ENCODE data around the gene GRIK4. TPM values are rescaled to one million over a fixed set of nuclear protein-coding genes. Genes with fewer than 3 reads are reported as not detected.

GRIK4 gene
- total and polyA plus RNA-seq, 11 donors = 0.04 to 0.45 (median 0.12) TPM; not detected in 6

DNA sequence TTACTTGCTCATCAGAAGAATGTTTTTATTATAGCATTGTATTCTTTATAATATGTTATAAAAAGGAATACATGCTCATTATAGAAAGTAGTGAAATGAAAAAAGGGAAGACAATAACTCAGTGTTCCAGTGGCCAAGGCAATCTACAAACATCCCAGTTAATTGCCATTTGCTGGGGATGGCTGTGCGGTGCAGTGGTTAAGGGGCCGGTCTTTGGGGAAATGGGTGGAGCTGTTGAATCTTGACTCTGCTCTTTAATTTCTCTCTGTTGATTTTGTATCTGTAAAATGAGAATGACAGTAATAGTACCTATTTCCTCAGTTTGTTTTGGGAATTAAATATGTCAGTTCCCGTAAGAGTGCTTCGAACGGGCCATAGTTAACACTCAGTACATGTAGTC, 299.7 kb downstream of the GRIK4 start:
- Histone ChIP-seq H3K4me1 (no peaks in the 10 kb centered on the region), H3K4me3 (no peak overlapping the region), H3K9me3 (no peaks in the 10 kb centered on the region), H3K27ac (no peak overlapping the region), H3K27me3 (peaks cover 0 to 14% (median 0%) of the 10 kb centered on the region in 9 donors), H3K36me3 (no peaks in the 10 kb centered on the region)
- intact Hi-C loops (cut with DNase I) = no loop called here
- no peak for TF ChIP-seq POLR2A (IDR thresholded peaks at IDR 0.05)
- no peak for TF ChIP-seq CTCF (IDR thresholded peaks at IDR 0.05)
- DNase-seq (no peak), ATAC-seq (no peak)
- 92 to 97% (median 95%) methylated on average over 5 of the region's 5 CpGs for WGBS, 4 donors

DNA sequence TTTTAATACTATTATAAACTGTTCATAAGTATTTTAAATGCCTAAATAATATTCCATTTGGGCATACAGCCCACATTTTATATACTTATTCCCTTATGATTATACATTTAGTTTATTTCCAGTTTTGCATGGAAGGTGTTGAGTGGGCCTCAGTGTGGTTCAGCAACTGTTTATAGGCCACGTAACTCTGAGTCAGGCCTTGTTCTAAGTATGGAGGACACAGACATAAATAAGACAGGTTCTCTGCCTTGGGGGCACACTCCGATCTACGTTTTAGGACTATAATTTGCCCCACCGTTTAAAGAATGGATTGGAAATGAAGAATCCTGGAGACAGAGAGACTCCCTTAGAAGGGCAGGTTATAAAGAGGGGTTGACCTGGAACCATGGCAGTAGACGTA, 300.2 kb downstream of the GRIK4 start:
- H3K27ac ChIP-seq = no peak overlapping the region
- DNase-seq = no peak
- no peaks in the 10 kb centered on the region for H3K36me3 ChIP-seq
- no peaks in the 10 kb centered on the region for H3K4me1 ChIP-seq
- H3K9me3 ChIP-seq = no peaks in the 10 kb centered on the region
- H3K27me3 ChIP-seq = peaks cover 0 to 13% (median 0%) of the 10 kb centered on the region in 9 donors
- no peak for ATAC-seq
- intact Hi-C loops (cut with DNase I) = no loop called here
- H3K4me3 ChIP-seq = no peak overlapping the region
- WGBS, 4 donors = 88 to 91% (median 90%) methylated on average over 5 of the region's 5 CpGs
- no peak for TF ChIP-seq CTCF (IDR thresholded peaks at IDR 0.05)
- TF ChIP-seq POLR2A (IDR thresholded peaks at IDR 0.05) = no peak

GRCh38 chr11:120814531-120815318, 303.2 kb downstream of the GRIK4 start:
- intact Hi-C loops (cut with DNase I) = no loop called here
- Histone ChIP-seq H3K27ac (no peak overlapping the region), H3K27me3 (peaks cover 0 to 9% (median 0%) of the 10 kb centered on the region in 9 donors), H3K4me3 (no peak overlapping the region), H3K9me3 (no peaks in the 10 kb centered on the region), H3K36me3 (no peaks in the 10 kb centered on the region), H3K4me1 (peaks cover 0 to 7% (median 0%) of the 10 kb centered on the region in 12 donors)
- ATAC-seq (no peak), DNase-seq (no peak)
- TF ChIP-seq CTCF (IDR thresholded peaks at IDR 0.05) = no peak
- WGBS, 4 donors = 79 to 82% (median 80%) methylated on average over 21 of the region's 21 CpGs

- peaks cover 0 to 11% (median 0%) of the 10 kb centered on the region in 9 donors for H3K27me3 ChIP-seq
- no peaks in the 10 kb centered on the region for H3K9me3 ChIP-seq
- DNase-seq (no peak), ATAC-seq (no peak)
- no peak overlapping the region for H3K4me3 ChIP-seq
- TF ChIP-seq POLR2A (IDR thresholded peaks at IDR 0.05) (no peak), CTCF (IDR thresholded peaks at IDR 0.05) (no peak)
- 77 to 85% (median 79%) methylated on average over 16 to 18 of the region's 18 CpGs for WGBS, 4 donors
- no peak overlapping the region for H3K27ac ChIP-seq
- peaks cover 0 to 7% (median 0%) of the 10 kb centered on the region in 12 donors for H3K4me1 ChIP-seq
- H3K36me3 ChIP-seq = no peaks in the 10 kb centered on the region
- intact Hi-C loops (cut with DNase I) = no loop called here
These were observed 304.0 kb downstream of the GRIK4 start for GRCh38 chr11:120815319-120816100.
